ENCODE data around the gene SNAPC4.
"Not testable (repeated sequence)": the region's sequence is repeated elsewhere in the genome, so short reads cannot be mapped to it uniquely, and the experiment has no call there.

SNAPC4 gene

DNA sequence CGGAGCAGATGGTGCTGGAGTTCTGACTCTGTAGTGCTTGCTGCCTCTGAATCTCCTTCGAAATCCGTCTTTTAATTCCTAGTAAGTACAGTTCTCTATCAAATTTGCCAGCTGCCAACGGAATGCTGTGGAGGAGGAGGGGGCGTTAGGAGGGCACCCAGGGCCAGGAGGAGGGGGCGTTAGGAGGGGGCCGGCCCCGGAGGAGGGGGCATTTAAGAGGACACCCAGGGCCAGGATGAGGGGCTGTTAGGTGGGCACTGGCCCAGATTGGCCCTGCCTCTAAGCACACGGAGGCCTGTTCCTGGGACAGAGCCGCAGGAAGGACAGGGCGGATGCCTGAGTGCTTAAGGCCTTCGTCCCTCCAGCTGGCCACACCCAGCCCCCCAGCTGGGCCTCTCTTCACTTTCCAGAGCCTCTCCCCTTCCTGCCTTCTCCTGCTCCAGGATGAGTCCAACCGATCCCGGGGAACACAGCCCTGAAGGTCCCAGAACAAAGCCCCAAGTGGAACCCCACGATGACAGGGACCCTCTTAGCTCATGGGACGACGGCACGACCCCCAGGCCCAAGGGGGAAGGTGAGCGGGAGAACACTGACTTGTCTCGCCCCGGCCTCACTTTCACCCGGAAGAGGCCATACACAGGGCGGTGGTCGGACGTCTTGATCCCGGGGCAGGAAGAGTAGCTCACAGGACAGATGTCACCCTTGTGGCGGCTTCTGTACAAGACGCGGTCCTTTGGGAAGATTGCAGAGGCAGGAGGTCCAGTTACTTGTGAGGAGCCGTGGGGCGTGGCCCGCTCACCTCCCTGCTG, 29.9 kb upstream of the SNAPC4 start:
- no peak overlapping the region for H2AFZ ChIP-seq
- no peak overlapping the region for H3K27ac ChIP-seq
- H3K4me3 ChIP-seq (ENCODE audit: low read depth, low read length): no peak overlapping the region
- no peaks in the 10 kb centered on the region for H3K27me3 ChIP-seq (ENCODE audit: control insufficient read depth, insufficient read depth, low read length)
- no peaks in the 10 kb centered on the region for H3K79me2 ChIP-seq
- no peaks in the 10 kb centered on the region for H3K4me1 ChIP-seq
- H3K36me3 ChIP-seq (ENCODE audit: control insufficient read depth, insufficient read depth, low read length): no peaks in the 10 kb centered on the region
- no peak overlapping the region for H3K4me2 ChIP-seq (ENCODE audit: low read length)
- H3K9ac ChIP-seq: no peak overlapping the region
- H3K9me3 ChIP-seq (ENCODE audit: control insufficient read depth, low read length): no peaks in the 10 kb centered on the region
- TF ChIP-seq, protein P1, sequence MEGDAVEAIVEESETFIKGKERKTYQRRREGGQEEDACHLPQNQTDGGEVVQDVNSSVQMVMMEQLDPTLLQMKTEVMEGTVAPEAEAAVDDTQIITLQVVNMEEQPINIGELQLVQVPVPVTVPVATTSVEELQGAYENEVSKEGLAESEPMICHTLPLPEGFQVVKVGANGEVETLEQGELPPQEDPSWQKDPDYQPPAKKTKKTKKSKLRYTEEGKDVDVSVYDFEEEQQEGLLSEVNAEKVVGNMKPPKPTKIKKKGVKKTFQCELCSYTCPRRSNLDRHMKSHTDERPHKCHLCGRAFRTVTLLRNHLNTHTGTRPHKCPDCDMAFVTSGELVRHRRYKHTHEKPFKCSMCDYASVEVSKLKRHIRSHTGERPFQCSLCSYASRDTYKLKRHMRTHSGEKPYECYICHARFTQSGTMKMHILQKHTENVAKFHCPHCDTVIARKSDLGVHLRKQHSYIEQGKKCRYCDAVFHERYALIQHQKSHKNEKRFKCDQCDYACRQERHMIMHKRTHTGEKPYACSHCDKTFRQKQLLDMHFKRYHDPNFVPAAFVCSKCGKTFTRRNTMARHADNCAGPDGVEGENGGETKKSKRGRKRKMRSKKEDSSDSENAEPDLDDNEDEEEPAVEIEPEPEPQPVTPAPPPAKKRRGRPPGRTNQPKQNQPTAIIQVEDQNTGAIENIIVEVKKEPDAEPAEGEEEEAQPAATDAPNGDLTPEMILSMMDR (IDR thresholded peaks at IDR 0.05): no peak

GRCh38 chr9:136429075-136429628, 29.2 kb upstream of the SNAPC4 start:
- Histone ChIP-seq H3K36me3 (ENCODE audit: control insufficient read depth, insufficient read depth, low read length) (no peaks in the 10 kb centered on the region), H3K9ac (no peak overlapping the region), H3K79me2 (no peaks in the 10 kb centered on the region), H3K9me3 (ENCODE audit: control insufficient read depth, low read length) (no peaks in the 10 kb centered on the region), H3K4me3 (ENCODE audit: low read depth, low read length) (no peak overlapping the region), H3K27ac (no peak overlapping the region), H3K27me3 (ENCODE audit: control insufficient read depth, insufficient read depth, low read length) (no peaks in the 10 kb centered on the region), H2AFZ (no peak overlapping the region), H3K4me1 (no peaks in the 10 kb centered on the region), H3K4me2 (ENCODE audit: low read length) (no peak overlapping the region)
- TF ChIP-seq, protein P1 (IDR thresholded peaks at IDR 0.05): no peak

GRCh38 chr9:136426787-136427186, 26.8 kb upstream of the SNAPC4 start:
- Histone ChIP-seq H3K36me3 (ENCODE audit: control insufficient read depth, insufficient read depth, low read length) (no peaks in the 10 kb centered on the region), H3K4me1 (no peaks in the 10 kb centered on the region), H3K9ac (no peak overlapping the region), H3K79me2 (no peaks in the 10 kb centered on the region), H3K4me2 (ENCODE audit: low read length) (no peak overlapping the region), H3K9me3 (ENCODE audit: control insufficient read depth, low read length) (no peaks in the 10 kb centered on the region), H2AFZ (no peak overlapping the region), H3K27me3 (ENCODE audit: control insufficient read depth, insufficient read depth, low read length) (no peaks in the 10 kb centered on the region), H3K4me3 (ENCODE audit: low read depth, low read length) (no peak overlapping the region), H3K27ac (no peak overlapping the region)
- TF ChIP-seq, protein P1 (IDR thresholded peaks at IDR 0.05): no peak

GRCh38 chr9:136425367-136425766, 25.4 kb upstream of the SNAPC4 start:
- H3K4me3 ChIP-seq (ENCODE audit: low read depth, low read length); H3K4me2 ChIP-seq (ENCODE audit: low read length); H3K27me3 ChIP-seq (ENCODE audit: control insufficient read depth, insufficient read depth, low read length); H3K9me3 ChIP-seq (ENCODE audit: control insufficient read depth, low read length); H3K79me2 ChIP-seq; H3K4me1 ChIP-seq; H3K36me3 ChIP-seq (ENCODE audit: control insufficient read depth, insufficient read depth, low read length); H3K9ac ChIP-seq; H3K27ac ChIP-seq; H2AFZ ChIP-seq: not testable (repeated sequence)

GRCh38 chr9:136424750-136425362, 24.9 kb upstream of the SNAPC4 start:
- TF ChIP-seq, protein P1 (IDR thresholded peaks at IDR 0.05): no peak
- Histone ChIP-seq H3K27ac (no peak overlapping the region), H3K4me1 (no peaks in the 10 kb centered on the region), H3K9ac (no peak overlapping the region), H3K79me2 (no peaks in the 10 kb centered on the region), H3K4me3 (ENCODE audit: low read depth, low read length) (no peak overlapping the region), H3K4me2 (ENCODE audit: low read length) (no peak overlapping the region), H3K27me3 (ENCODE audit: control insufficient read depth, insufficient read depth, low read length) (no peaks in the 10 kb centered on the region), H3K9me3 (ENCODE audit: control insufficient read depth, low read length) (no peaks in the 10 kb centered on the region), H2AFZ (no peak overlapping the region), H3K36me3 (ENCODE audit: control insufficient read depth, insufficient read depth, low read length) (no peaks in the 10 kb centered on the region)
